Measurements from ENCODE around the gene SETD7. TPM values are rescaled to one million over a fixed set of nuclear protein-coding genes. Genes with fewer than 3 reads are reported as not detected.

SETD7 gene
- total and polyA plus RNA-seq, 2 of the 8 experiments (the other 6 are each of a cell fraction or from before 2014, with no cell fraction given), result 1.5 to 4.6 TPM

GRCh38 chr4:139453371-139454110, 102.5 kb downstream of the SETD7 start (continued):
- peak; percentile 59 for TF ChIP-seq SAP30 (IDR thresholded peaks at IDR 0.05; ENCODE audit: insufficient read depth, insufficient replicate concordance, low read length)
- TF ChIP-seq ASH2L (IDR thresholded peaks at IDR 0.05; ENCODE audit: low read length), result peak; percentile 76
- TF ChIP-seq EGR1 (IDR thresholded peaks at IDR 0.05; ENCODE audit: borderline replicate concordance, low read depth, low read length), result peak; percentile 93
- no peak for TF ChIP-seq SP4 (IDR thresholded peaks at IDR 0.05; ENCODE audit: low read length)
- TF ChIP-seq BRCA1 (IDR thresholded peaks at IDR 0.05; ENCODE audit: low read depth, low read length), result peak; percentile 89
- TF ChIP-seq CREB1 (IDR thresholded peaks at IDR 0.05), result 0 out of 2 replicates have a peak, but pooled peaks have one; percentile 46
- peak; percentile 98 for TF ChIP-seq CHD2 (IDR thresholded peaks at IDR 0.05; ENCODE audit: low read length)
- 0 out of 2 replicates have a peak, but pooled peaks have one; percentile 5 for TF ChIP-seq YY1 (IDR thresholded peaks at IDR 0.05; ENCODE audit: low read depth, low read length)
- peak; percentile 80 for TF ChIP-seq KDM4A (IDR thresholded peaks at IDR 0.05; ENCODE audit: low read depth, low read length, severe bottlenecking)
- peak; percentile 97 for TF ChIP-seq PHF8 (conservative IDR thresholded peaks at IDR 0.05; ENCODE audit: low read depth, low read length)
- TF ChIP-seq GABPA (IDR thresholded peaks at IDR 0.05; ENCODE audit: borderline replicate concordance, insufficient read depth, low read length), result no peak
- no peak for TF ChIP-seq TEAD4 (IDR thresholded peaks at IDR 0.05; ENCODE audit: low read depth, low read length)
- peak; percentile 28; the same call in 1 of the 2 replicates for TF ChIP-seq GTF2F1 (IDR thresholded peaks at IDR 0.05; ENCODE audit: borderline replicate concordance, low read depth, low read length)
- TF ChIP-seq NRF1 (IDR thresholded peaks at IDR 0.05; ENCODE audit: low read depth, low read length), result peak; percentile 61
- no peak for TF ChIP-seq USF2 (IDR thresholded peaks at IDR 0.05; ENCODE audit: low read length)
- TF ChIP-seq TAF7 (optimal IDR thresholded peaks at IDR 0.05; ENCODE audit: borderline replicate concordance, low read depth, low read length), result peak; percentile 83
- TF ChIP-seq SP1 (IDR thresholded peaks at IDR 0.05; ENCODE audit: low read depth, low read length), result no peak
- no peak for TF ChIP-seq KDM5A (IDR thresholded peaks at IDR 0.05; ENCODE audit: low read length)
- no peak for TF ChIP-seq RNF2 (IDR thresholded peaks at IDR 0.05; ENCODE audit: borderline replicate concordance, low read depth, low read length, missing control alignments, poor library complexity, severe bottlenecking)

Measured in H1 (cell line).